HUDEP-2 (cell line): ENCODE results near the gene SCGB1D1.
A peak's percentile ranks its signal among the peaks of the same experiment; 100 is the strongest.
"Not testable (repeated sequence)": the region's sequence is repeated elsewhere in the genome, so short reads cannot be mapped to it uniquely, and the experiment has no call there.

ENCODE experiments used
- DNase-seq, 76 experiments: peaks; one replicate each; lab custom pipeline; 2025; ENCODE audit not compliant: unreplicated experiment in 76 of 76; lab: John Stamatoyannopoulos, UW

Gene SCGB1D1

DNA sequence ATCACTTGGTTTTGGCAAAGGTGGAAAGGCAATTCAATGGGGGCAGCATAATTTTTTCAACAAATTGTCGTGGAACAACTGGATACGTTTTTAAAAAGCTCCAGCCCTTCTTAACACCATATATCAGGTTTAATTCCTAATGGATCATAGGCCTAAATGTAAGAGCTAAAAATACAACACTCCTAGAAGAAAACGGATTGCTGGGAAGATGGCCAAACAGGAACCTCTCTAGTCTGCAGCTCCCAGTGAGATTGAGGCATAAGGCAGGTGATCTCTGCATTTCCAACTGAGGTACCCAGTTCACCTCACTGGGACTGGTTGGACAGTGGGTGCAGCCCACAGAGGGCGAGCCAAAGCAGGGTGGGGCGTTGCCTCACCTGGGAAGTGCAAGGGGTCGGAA is 32.4 kb upstream of the SCGB1D1 start:
- no peak for DNase-seq

DNA sequence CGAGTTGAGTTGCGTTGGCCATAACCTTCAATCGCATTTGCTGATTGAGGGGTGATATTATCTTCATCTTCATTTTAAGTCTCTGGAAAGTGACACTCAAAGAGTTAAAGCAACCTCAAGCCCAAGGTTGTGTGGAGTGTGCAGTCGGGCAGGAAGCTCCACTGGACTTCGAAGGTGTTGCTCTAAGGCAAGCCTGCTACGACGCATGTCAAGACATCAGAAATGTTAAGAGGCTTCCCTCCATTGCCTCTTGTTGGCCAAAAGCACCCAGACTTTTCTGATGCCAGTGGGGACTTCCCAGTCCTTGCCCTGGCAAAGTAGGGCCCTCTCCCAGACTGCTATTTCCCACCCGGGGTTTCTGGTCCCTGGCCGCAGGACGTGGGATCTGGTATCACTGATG is 23.6 kb upstream of the SCGB1D1 start:
- no peak for DNase-seq

- no peak for DNase-seq
These were observed 20.6 kb upstream of the SCGB1D1 start for GRCh38 chr11:62169448-62169847.

DNA sequence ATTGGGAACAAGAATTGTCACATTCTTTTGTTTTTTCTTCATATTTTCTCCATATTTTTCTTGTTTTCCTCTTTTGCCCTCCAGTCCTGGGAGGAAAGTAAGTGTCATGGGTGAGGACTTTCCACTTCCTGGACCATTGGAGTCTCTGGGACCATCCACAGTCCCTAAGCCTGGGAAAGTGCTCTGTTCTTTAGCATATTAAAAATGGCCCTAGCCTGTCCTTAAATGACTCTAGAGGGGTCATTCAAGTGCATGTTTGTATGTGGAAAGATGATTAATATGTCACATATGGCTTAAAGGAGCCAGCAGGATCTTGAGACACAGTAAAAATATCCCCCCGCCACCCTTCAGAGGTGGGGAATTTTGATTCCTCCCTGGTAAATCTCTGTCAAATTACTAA is 20.1 kb upstream of the SCGB1D1 start:
- DNase-seq: no peak

DNA sequence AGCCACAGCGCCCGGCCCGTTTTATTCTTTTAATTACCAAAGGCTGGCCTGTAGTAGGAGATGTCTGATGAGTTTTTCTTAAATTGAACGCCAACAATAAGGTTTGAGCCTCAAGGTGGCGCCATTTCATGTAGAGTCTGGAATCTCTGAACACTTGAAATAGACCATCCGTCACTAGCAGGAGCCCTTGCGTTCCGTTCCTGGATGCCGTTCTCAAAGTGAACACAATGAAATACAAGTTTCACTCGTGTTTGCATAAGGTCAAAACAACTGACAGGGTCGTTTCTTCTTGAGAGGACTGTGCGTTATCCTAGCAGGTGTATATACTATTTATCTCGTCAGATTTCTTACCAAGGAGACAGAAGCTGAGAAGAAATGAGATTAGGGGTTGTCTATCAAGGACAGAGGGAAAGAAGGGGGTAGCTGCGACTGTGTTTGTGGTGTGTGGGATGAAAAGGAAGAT is 18.7 kb upstream of the SCGB1D1 start:
- peak in 64 of 76 experiments; percentile 5 to 81 (median 52) for DNase-seq

GRCh38 chr11:62172294-62172693 is 17.7 kb upstream of the SCGB1D1 start:
- no peak for DNase-seq

- no peak for DNase-seq
These were observed 13.2 kb upstream of the SCGB1D1 start for GRCh38 chr11:62176766-62177165.

GRCh38 chr11:62179995-62180394 is 10.0 kb upstream of the SCGB1D1 start:
- no peak for DNase-seq

GRCh38 chr11:62181097-62181496 is 8.9 kb upstream of the SCGB1D1 start:
- no peak for DNase-seq

- no peak for DNase-seq
These were observed 7.7 kb upstream of the SCGB1D1 start for GRCh38 chr11:62182147-62182891.

DNA sequence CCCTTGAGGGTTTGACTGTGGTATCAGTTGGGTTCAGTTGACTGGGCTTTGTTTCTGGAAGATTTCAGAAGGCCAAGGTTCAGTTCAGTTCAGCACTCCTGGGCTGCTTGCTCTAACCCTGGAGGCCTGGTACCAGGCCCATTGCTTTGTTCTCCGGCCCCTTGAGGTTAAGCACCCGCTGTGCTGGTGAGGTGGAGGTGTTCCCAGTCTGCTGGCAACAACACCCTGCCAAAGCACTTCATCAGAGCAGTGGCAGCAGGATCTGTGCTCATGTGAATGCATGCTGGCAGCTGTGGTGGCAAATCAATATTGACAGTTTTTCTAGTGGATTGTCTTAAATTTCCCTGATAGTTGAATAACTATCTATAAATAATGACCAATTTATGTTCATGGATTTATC is 3.8 kb upstream of the SCGB1D1 start:
- DNase-seq: no peak

GRCh38 chr11:62193952-62194351 is 3.9 kb downstream of the SCGB1D1 start:
- peak in 1 of 76 experiments; percentile 8 for DNase-seq

- DNase-seq: not testable (repeated sequence)
These were observed 5.0 kb downstream of the SCGB1D1 start for GRCh38 chr11:62195010-62195409.

GRCh38 chr11:62195945-62196344 is 5.9 kb downstream of the SCGB1D1 start:
- DNase-seq: no peak

GRCh38 chr11:62197400-62197799 is 7.4 kb downstream of the SCGB1D1 start:
- DNase-seq: not testable (repeated sequence)

GRCh38 chr11:62201376-62201775 is 11.4 kb downstream of the SCGB1D1 start:
- DNase-seq: no peak

DNA sequence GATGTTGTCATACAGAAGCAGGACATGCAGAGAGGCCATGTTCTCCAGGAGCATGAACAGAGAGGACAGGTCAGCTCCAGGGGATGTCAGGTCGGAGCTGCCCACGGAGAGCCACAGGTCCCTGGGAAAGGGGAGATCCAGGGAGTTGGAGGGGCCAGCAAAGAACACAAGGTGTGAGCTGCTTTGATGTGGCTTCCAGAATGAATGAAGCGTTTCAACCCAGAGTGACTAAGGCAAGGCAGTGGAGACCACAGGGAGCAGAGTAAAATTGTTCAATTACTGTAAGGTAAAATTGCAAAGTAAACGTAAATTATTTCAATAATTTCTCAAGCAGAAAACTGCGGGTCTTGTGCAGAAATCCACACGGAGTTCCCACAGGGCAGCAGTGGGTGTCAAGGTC is 12.9 kb downstream of the SCGB1D1 start:
- DNase-seq: no peak

- DNase-seq: no peak
These were observed 14.4 kb downstream of the SCGB1D1 start for GRCh38 chr11:62204430-62204829.

- no peak for DNase-seq
These were observed 15.4 kb downstream of the SCGB1D1 start for GRCh38 chr11:62205441-62205840.

GRCh38 chr11:62206276-62207066 is 16.5 kb downstream of the SCGB1D1 start:
- DNase-seq: not testable (repeated sequence)

GRCh38 chr11:62208785-62209144 is 18.7 kb downstream of the SCGB1D1 start:
- DNase-seq: no peak

DNA sequence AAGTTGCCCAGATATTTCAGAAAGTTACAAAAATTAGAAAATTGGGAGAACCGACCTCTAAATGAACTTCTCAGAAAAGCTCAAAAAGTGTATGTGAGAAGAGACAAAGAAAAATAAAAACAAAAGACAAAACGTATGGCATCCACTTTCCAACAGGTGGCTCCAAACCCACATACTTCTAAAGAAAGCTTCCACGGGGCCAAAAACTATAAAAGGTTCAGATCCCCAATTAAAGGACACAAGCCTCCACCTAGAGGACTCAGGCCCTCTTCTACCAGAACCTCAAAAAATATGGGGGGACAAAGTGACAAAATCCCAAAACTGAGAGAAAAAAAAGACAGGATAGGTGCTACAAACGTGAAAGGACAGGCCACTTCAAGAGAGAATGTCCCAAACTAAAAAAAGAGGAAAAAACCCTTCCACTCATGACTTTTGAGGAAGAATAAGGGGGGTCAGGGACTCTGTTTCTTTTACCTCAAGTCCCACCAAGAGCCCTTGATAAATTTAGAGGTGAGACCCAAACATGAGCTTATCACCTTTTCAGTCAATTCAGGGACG is 27.3 kb downstream of the SCGB1D1 start:
- DNase-seq: peak in 4 of 76 experiments; percentile 1 to 14 (median 8)
